Measurements from ENCODE around the gene FAAH2.

The FAAH2 gene

DNA sequence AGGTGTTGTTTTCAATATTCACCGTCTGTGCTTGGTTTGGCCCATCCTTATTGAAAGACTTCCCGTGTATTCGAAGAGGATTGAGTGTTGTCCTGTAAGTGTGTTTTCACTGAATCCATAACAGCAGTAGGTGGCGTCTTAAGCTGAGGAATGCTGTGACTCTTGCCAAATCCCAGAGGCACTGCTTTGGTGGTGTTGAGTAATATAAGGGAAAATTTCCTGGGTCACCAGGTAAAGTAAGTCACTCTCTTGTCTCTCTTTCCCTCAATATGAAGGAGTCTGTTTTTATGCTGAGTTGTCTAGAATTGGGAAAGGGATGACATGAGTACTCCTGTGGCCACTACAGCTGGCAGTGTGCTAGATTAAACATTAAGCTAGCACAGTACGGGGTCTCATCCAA is 158.6 kb downstream of the FAAH2 start:
- no peaks in the 10 kb centered on the region for H3K36me3 ChIP-seq (ENCODE audit: insufficient read depth, insufficient read length, low read length)
- no peak overlapping the region for H3K9ac ChIP-seq (ENCODE audit: insufficient read length, low read depth)
- no peak for TF ChIP-seq ZNF274 (IDR thresholded peaks at IDR 0.05; ENCODE audit: low read depth, low read length)
- no peak for TF ChIP-seq YY1 (IDR thresholded peaks at IDR 0.05; ENCODE audit: insufficient read depth, insufficient read length)
- no peak for TF ChIP-seq SUZ12 (IDR thresholded peaks at IDR 0.05; ENCODE audit: extremely low read depth, insufficient read depth, insufficient read length)
- H3K4me1 ChIP-seq (ENCODE audit: insufficient read depth, insufficient read length), result no peaks in the 10 kb centered on the region
- H3K4me3 ChIP-seq (ENCODE audit: insufficient read length, low read depth), result no peak overlapping the region
- DNase-seq (ENCODE audit: low read depth, low spot score), result no peak
- peaks cover 12% of the 10 kb centered on the region; the same call in 1 of the 2 replicates for H3K9me3 ChIP-seq (ENCODE audit: insufficient read depth, low read length)
- H3K27me3 ChIP-seq (ENCODE audit: insufficient read depth, insufficient read length), result no peaks in the 10 kb centered on the region

GRCh38 chrX:57445832-57446231 is 159.3 kb downstream of the FAAH2 start:
- Histone ChIP-seq H3K4me1 (ENCODE audit: insufficient read depth, insufficient read length) (no peaks in the 10 kb centered on the region), H3K36me3 (ENCODE audit: insufficient read depth, insufficient read length, low read length) (no peaks in the 10 kb centered on the region), H3K9ac (ENCODE audit: insufficient read length, low read depth) (no peak overlapping the region), H3K4me3 (ENCODE audit: insufficient read length, low read depth) (no peak overlapping the region), H3K9me3 (ENCODE audit: insufficient read depth, low read length) (peaks cover 12% of the 10 kb centered on the region; the same call in 1 of the 2 replicates), H3K27me3 (ENCODE audit: insufficient read depth, insufficient read length) (no peaks in the 10 kb centered on the region)
- no peak for DNase-seq (ENCODE audit: low read depth, low spot score)
- TF ChIP-seq SUZ12 (IDR thresholded peaks at IDR 0.05; ENCODE audit: extremely low read depth, insufficient read depth, insufficient read length), result no peak
- TF ChIP-seq ZNF274 (IDR thresholded peaks at IDR 0.05; ENCODE audit: low read depth, low read length), result no peak
- TF ChIP-seq YY1 (IDR thresholded peaks at IDR 0.05; ENCODE audit: insufficient read depth, insufficient read length), result no peak

GRCh38 chrX:57447856-57448255 is 161.3 kb downstream of the FAAH2 start:
- DNase-seq (ENCODE audit: low read depth, low spot score), result no peak
- H3K36me3 ChIP-seq (ENCODE audit: insufficient read depth, insufficient read length, low read length), result no peaks in the 10 kb centered on the region

DNA sequence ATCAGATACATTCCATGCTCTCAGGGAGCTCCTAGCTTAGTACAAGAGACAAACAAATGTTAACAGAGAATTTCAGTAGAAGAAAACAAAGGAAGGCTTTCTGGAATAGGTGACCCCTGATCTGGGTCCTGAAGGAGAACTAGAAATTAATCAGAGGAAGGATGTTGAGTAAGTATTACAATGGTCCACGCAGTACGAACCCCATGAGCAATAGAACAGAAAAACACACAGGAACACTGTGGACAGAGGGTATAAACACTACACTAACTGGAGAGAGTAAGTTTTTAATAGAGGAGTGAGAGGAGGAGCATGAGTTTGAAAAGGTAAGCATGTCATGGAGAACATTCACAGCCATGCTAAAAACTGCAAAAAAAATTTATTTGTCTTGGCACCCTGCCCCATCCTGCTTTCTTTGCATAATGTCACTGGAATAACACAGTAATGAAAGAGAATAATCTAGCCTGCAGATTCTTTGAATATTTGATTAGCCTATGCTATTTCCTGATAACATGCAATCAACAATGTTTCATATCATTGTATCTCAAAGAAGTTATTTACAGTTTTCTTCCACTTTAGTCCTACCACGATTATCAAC is 165.0 kb downstream of the FAAH2 start:
- no peaks in the 10 kb centered on the region for H3K27me3 ChIP-seq (ENCODE audit: insufficient read depth, insufficient read length)
- H3K4me1 ChIP-seq (ENCODE audit: insufficient read depth, insufficient read length), result no peaks in the 10 kb centered on the region
- peaks cover 12% of the 10 kb centered on the region; the same call in 1 of the 2 replicates for H3K9me3 ChIP-seq (ENCODE audit: insufficient read depth, low read length)
- no peaks in the 10 kb centered on the region for H3K36me3 ChIP-seq (ENCODE audit: insufficient read depth, insufficient read length, low read length)
- DNase-seq (ENCODE audit: low read depth, low spot score), result no peak
- no peak for TF ChIP-seq ZNF274 (IDR thresholded peaks at IDR 0.05; ENCODE audit: low read depth, low read length)
- no peak for TF ChIP-seq YY1 (IDR thresholded peaks at IDR 0.05; ENCODE audit: insufficient read depth, insufficient read length)
- no peak for TF ChIP-seq SUZ12 (IDR thresholded peaks at IDR 0.05; ENCODE audit: extremely low read depth, insufficient read depth, insufficient read length)
- no peak overlapping the region for H3K9ac ChIP-seq (ENCODE audit: insufficient read length, low read depth)
- H3K4me3 ChIP-seq (ENCODE audit: insufficient read length, low read depth), result no peak overlapping the region

More at GRCh38 chrX:57447856-57448255, 161.3 kb downstream of the FAAH2 start:
- H3K27me3 ChIP-seq (ENCODE audit: insufficient read depth, insufficient read length), result no peaks in the 10 kb centered on the region
- TF ChIP-seq ZNF274 (IDR thresholded peaks at IDR 0.05; ENCODE audit: low read depth, low read length) (no peak), SUZ12 (IDR thresholded peaks at IDR 0.05; ENCODE audit: extremely low read depth, insufficient read depth, insufficient read length) (no peak), YY1 (IDR thresholded peaks at IDR 0.05; ENCODE audit: insufficient read depth, insufficient read length) (no peak)
- H3K4me1 ChIP-seq (ENCODE audit: insufficient read depth, insufficient read length), result no peaks in the 10 kb centered on the region
- no peak overlapping the region for H3K9ac ChIP-seq (ENCODE audit: insufficient read length, low read depth)
- no peak overlapping the region for H3K4me3 ChIP-seq (ENCODE audit: insufficient read length, low read depth)
- H3K9me3 ChIP-seq (ENCODE audit: insufficient read depth, low read length), result peaks cover 12% of the 10 kb centered on the region; the same call in 1 of the 2 replicates

DNA sequence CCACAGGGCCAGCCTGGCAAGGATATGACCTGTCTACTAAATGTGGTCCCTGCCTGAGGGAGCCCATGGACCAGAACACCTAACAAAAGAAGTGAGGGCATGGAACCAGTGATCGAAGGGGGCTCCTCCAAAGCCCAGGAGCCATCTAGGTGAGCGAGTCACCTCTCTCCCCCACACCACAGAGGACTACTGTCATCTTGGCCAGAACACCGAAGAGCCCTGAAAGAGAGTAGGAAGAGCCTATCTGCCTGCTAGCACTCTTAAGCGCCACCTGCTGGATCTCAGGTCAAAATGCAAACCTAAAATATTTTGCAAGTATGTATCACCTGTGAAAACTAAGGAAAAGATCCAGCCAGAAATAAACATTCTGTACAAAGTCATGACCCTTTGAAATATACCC is 167.4 kb downstream of the FAAH2 start:
- peak; percentile 16 for DNase-seq (ENCODE audit: low read depth, low spot score)

GRCh38 chrX:57481514-57481913 is 195.0 kb downstream of the FAAH2 start:
- no peak overlapping the region for H3K9ac ChIP-seq (ENCODE audit: insufficient read length, low read depth)
- no peaks in the 10 kb centered on the region for H3K27me3 ChIP-seq (ENCODE audit: insufficient read depth, insufficient read length)
- H3K9me3 ChIP-seq (ENCODE audit: insufficient read depth, low read length), result no peaks in the 10 kb centered on the region
- no peak overlapping the region for H3K4me3 ChIP-seq (ENCODE audit: insufficient read length, low read depth)
- no peak for DNase-seq (ENCODE audit: low read depth, low spot score)
- no peaks in the 10 kb centered on the region for H3K36me3 ChIP-seq (ENCODE audit: insufficient read depth, insufficient read length, low read length)
- H3K4me1 ChIP-seq (ENCODE audit: insufficient read depth, insufficient read length), result no peaks in the 10 kb centered on the region
- TF ChIP-seq YY1 (IDR thresholded peaks at IDR 0.05; ENCODE audit: insufficient read depth, insufficient read length) (no peak), ZNF274 (IDR thresholded peaks at IDR 0.05; ENCODE audit: low read depth, low read length) (no peak), SUZ12 (IDR thresholded peaks at IDR 0.05; ENCODE audit: extremely low read depth, insufficient read depth, insufficient read length) (no peak)

More for the DNA sequence above, 167.4 kb downstream of the FAAH2 start:
- Histone ChIP-seq H3K27me3 (ENCODE audit: insufficient read depth, insufficient read length) (no peaks in the 10 kb centered on the region), H3K4me3 (ENCODE audit: insufficient read length, low read depth) (no peak overlapping the region), H3K36me3 (ENCODE audit: insufficient read depth, insufficient read length, low read length) (no peaks in the 10 kb centered on the region), H3K9ac (ENCODE audit: insufficient read length, low read depth) (no peak overlapping the region), H3K4me1 (ENCODE audit: insufficient read depth, insufficient read length) (no peaks in the 10 kb centered on the region), H3K9me3 (ENCODE audit: insufficient read depth, low read length) (no peaks in the 10 kb centered on the region)
- no peak for TF ChIP-seq SUZ12 (IDR thresholded peaks at IDR 0.05; ENCODE audit: extremely low read depth, insufficient read depth, insufficient read length)
- no peak for TF ChIP-seq ZNF274 (IDR thresholded peaks at IDR 0.05; ENCODE audit: low read depth, low read length)
- TF ChIP-seq YY1 (IDR thresholded peaks at IDR 0.05; ENCODE audit: insufficient read depth, insufficient read length), result no peak

GRCh38 chrX:57516491-57516890 is 230.0 kb downstream of the FAAH2 start:
- no peak for DNase-seq (ENCODE audit: low read depth, low spot score)
- no peak for TF ChIP-seq YY1 (IDR thresholded peaks at IDR 0.05; ENCODE audit: insufficient read depth, insufficient read length)
- no peak for TF ChIP-seq SUZ12 (IDR thresholded peaks at IDR 0.05; ENCODE audit: extremely low read depth, insufficient read depth, insufficient read length)
- TF ChIP-seq ZNF274 (IDR thresholded peaks at IDR 0.05; ENCODE audit: low read depth, low read length), result no peak
- Histone ChIP-seq H3K4me3 (ENCODE audit: insufficient read length, low read depth) (no peak overlapping the region), H3K9me3 (ENCODE audit: insufficient read depth, low read length) (no peaks in the 10 kb centered on the region; the same call in 1 of the 2 replicates), H3K9ac (ENCODE audit: insufficient read length, low read depth) (no peak overlapping the region), H3K27me3 (ENCODE audit: insufficient read depth, insufficient read length) (no peaks in the 10 kb centered on the region), H3K36me3 (ENCODE audit: insufficient read depth, insufficient read length, low read length) (no peaks in the 10 kb centered on the region), H3K4me1 (ENCODE audit: insufficient read depth, insufficient read length) (peaks cover 2% of the 10 kb centered on the region)
